ENCODE measurements around the gene STK24.

Gene STK24

GRCh38 chr13:98534821-98535220 is 42.1 kb downstream of the STK24 start:
- DNase-seq (ENCODE audit: low read depth in 3 of 3), result no peak

DNA sequence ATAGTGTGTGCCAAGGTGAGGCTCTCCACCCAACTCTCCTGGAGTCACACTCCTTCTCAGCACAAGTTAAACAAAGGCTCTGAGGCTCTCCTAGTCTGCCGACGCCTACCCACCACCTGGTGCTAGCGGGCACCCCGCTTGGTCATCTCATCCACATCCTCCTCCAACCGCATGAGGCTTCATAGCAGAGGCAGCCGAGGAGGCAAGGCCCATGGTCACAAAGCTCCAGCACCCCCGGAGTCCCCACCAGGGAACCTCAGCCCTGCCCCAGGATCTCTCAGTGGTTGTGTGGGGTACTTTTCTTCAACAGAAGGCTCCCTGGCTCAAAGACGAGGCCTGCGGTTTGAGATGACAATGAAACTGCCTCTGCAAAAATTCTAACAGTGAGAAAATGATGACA is 43.0 kb downstream of the STK24 start:
- DNase-seq (ENCODE audit: low read depth in 3 of 3), result no peak

- DNase-seq (ENCODE audit: low read depth in 3 of 3), result no peak
Measured at GRCh38 chr13:98532254-98532653, 44.7 kb downstream of the STK24 start.

- DNase-seq (ENCODE audit: low read depth in 3 of 3), result no peak
Measured at GRCh38 chr13:98530217-98530616, 46.7 kb downstream of the STK24 start.

DNA sequence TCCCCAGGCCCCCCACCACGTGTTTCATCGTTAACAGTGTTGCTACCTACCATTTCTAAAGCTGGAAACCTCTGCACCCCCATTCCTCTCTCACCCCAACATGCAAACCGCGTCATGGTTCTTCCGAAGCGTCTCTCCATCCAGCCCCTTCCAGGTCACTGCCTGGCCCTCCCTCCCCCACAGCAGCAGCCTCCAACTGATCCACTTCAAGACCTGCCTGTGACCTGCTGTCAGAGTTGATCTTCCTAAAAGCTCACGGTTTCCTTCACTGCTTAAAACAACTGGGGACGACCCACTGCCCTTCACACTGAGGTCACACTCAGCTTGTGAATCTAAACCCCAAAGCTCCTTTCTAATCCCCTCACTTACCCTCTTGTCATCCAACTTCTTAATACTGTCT is 47.7 kb downstream of the STK24 start:
- no peak for DNase-seq (ENCODE audit: low read depth in 3 of 3)

DNA sequence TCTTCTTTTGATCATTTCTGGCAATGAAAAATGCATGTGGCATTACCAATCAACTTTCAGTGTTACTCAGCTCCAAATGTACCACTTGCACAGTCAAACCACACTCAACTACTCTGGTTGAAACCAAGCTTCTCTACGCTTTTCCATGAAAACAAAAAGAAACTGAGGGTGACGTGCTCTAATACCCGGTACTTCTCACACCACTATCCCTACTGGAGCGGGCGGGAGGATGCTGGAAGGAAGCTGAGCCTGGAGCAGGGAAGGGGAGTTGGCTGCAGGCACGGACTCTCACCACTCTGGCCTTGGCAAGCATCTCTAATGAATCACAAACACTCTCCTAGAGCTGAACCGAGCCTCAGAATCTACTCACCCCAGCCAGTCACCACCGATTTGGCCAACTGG is 48.2 kb downstream of the STK24 start:
- no peak for DNase-seq (ENCODE audit: low read depth in 3 of 3)

DNA sequence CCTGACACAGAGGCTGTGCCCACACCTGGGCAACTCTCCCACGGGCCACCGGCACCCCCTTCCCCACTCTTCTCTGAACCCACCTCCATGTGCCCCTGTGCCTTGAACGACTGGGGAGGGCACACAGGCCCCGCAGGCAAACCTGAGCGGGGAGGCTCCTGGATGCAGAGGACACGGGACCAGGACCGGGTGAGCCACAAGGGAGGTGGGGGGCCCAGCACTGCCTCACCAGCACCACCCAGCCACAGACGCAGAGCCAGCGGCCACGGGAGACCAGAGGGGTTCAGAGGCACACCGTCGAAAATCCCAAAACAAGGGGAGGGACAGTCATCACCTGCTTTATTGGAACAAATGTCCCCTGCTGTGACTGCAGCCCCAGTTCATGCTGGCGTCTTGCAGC is 49.4 kb downstream of the STK24 start:
- no peak for DNase-seq (ENCODE audit: low read depth in 3 of 3)

GRCh38 chr13:98526182-98526512 is 50.8 kb downstream of the STK24 start:
- no peak for DNase-seq (ENCODE audit: low read depth in 3 of 3)

DNA sequence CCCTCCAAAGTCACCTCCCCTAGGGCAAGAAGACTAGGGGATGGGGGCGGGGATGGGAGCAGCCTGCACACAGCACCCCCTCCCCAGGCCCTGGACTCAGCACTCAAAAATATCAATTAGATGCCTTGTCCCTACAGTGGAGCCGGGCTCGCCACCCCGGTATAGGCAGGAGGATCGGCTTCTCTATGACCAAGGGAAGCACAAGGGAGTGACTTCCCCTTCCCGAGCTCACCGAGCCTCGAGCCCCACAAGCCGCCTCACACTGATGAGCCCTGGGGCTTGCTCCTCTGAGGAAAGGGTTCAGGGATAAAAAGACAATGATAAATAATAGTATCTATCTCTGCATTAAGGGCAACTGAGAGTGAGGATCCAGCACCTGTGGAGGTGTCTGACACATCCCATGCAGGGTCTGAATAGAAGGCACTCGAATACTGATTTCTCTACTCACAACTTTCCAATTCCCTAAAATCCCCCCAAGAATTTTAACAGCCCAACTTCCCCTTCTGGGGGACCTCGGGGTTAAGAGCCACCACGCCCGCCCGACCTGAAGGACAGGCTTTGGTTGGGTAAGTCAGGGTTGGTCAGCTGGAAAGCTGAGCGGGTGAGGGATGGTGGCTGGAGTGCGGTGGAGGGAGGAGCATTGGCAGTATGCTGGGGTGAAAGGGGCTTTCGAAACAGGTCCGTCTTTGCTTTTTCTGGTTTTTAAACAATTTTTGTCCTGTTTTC is 51.3 kb downstream of the STK24 start:
- no peak for DNase-seq (ENCODE audit: low read depth in 3 of 3)

DNA sequence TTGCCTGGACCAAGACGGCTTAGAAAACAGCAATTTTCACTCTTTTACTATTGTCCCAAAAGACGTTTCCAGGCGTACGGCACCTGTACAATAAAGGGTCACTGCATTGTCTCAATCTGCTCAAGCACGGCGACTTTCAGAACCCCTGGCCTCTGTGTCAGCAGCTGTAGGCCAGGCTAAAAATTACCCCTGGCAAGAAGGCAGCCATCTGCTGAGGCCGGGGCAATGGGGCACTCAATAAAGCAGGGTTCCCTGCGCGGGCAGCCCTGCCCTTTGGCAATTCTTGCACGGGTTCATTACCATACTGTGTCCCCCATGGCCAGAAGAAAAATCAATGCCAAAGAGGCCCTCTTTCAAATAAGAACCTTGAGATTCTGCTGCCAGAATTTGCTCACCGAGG is 52.1 kb downstream of the STK24 start:
- no peak for DNase-seq (ENCODE audit: low read depth in 3 of 3)

DNA sequence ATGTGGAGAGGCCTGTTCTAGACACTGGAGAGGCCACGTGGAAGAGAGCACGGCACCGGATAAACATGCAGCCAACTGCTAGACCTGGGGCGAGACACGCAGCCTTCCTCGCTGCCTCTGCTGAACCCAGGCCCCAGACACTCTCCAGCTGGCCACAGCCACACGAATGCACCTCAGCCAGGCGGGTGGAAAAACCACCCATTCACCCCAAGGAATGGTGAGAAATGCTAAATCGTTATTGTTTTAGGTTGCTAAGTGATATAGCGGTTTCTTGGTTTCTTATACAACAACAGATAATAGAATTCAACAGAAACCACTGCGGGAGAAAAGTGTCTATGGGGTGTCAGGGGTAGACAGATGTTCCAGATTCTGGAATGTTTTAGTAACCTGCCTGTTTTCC is 52.5 kb downstream of the STK24 start:
- DNase-seq (ENCODE audit: low read depth in 3 of 3), result no peak

- DNase-seq (ENCODE audit: low read depth in 3 of 3), result no peak
Measured at GRCh38 chr13:98523455-98524102, 53.3 kb downstream of the STK24 start.

DNA sequence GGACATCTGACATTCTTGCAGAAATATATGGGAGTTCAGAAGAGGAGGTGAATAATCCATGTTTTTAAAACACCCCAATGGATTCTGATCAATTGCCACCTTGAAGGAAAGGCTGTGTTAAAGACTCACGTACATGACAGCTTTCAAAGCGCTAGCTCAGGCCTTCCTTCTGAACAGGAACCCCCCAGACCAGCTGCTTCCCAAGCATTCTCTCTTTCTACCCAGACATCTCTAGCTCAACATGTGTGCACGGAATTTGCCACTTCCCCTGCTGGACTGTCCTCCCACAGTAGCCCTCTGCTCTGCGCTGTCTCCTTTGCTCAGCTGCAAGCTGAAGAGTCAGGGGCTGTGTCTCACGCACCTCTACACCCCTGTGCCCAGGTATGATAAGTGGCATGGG is 54.5 kb downstream of the STK24 start:
- no peak for DNase-seq (ENCODE audit: low read depth in 3 of 3)

GRCh38 chr13:98521461-98522247 is 55.3 kb downstream of the STK24 start:
- DNase-seq (ENCODE audit: low read depth in 3 of 3), result no peak

- DNase-seq (ENCODE audit: low read depth in 3 of 3), result no peak
Measured at GRCh38 chr13:98520674-98521449, 56.0 kb downstream of the STK24 start.

- no peak for DNase-seq (ENCODE audit: low read depth in 3 of 3)
Measured at GRCh38 chr13:98519976-98520375, 56.9 kb downstream of the STK24 start.

GRCh38 chr13:98517576-98518310 is 59.2 kb downstream of the STK24 start:
- DNase-seq (ENCODE audit: low read depth in 3 of 3), result no peak

DNA sequence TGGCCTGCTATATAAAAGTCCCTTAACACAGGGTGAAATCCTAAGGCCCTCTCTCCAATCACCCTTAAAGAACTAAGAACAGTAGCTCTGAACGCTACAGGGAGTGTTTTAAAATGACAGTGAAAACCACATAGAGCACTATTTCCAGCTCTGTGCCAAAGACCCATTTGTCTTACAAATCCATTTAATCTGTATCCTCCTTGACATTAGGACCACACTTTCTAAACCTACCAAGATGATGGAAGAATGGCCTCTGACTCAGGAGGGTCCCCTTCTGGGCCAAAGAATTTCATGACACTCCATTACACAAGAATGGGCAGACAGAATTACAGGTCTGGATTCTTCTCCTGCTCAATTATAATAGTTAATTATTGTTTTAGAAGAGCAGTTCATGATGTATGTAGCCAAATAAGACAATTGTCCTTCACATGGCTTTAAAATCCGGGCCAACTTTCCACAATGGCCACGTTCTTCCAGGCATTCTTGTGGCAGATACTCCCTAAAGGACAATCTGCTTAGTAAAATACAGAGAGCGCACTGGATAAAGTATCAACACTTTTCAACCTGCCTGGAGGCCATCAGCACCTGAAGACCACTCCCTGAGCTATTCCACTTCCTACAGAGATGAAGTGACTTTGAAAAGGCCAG is 61.0 kb downstream of the STK24 start:
- DNase-seq (ENCODE audit: low read depth in 3 of 3), result no peak

GRCh38 chr13:98514288-98514687 is 62.6 kb downstream of the STK24 start:
- DNase-seq (ENCODE audit: low read depth in 3 of 3), result no peak

- DNase-seq (ENCODE audit: low read depth in 3 of 3), result no peak
Measured at GRCh38 chr13:98513837-98514236, 63.1 kb downstream of the STK24 start.
